Mesenchymal stem cell (in vitro differentiated cells and primary cell): Measurements from ENCODE around the gene HMBS.
A peak's percentile ranks its signal among the peaks of the same experiment; 100 is the strongest.
"Not testable (repeated sequence)": the region's sequence is repeated elsewhere in the genome, so short reads cannot be mapped to it uniquely, and the experiment has no call there.

Experiments
- DNase-seq: peaks from one replicate; pipeline ENCODE4 v3.0.0-alpha.2; 2013
- H2AFZ ChIP-seq: one replicate; pipeline ENCODE4 v1.6.1; 2013; ENCODE audit warnings: low read depth, mild to moderate bottlenecking, control low read depth, inconsistent platforms, low read length, moderate library complexity
- H2AK5ac ChIP-seq: 2 replicates; pipeline ENCODE4 v1.6.1; 2013; ENCODE audit warnings: low read length, moderate library complexity, mild to moderate bottlenecking, inconsistent platforms; ENCODE audit not compliant: severe bottlenecking
- H2BK120ac ChIP-seq: one replicate; pipeline ENCODE4 v1.6.1; 2013; ENCODE audit warnings: low read depth, mild to moderate bottlenecking, inconsistent platforms, low read length, moderate library complexity
- H2BK12ac ChIP-seq, 2 experiments: one replicate each; pipeline ENCODE4 v1.6.1; 2013; ENCODE audit warnings: inconsistent platforms in 2 of 2, low read length in 2 of 2, mild to moderate bottlenecking in 2 of 2, moderate library complexity in 2 of 2, control low read depth in 1 of 2
- H2BK15ac ChIP-seq: one replicate; pipeline ENCODE4 v1.6.1; 2013; ENCODE audit warnings: mild to moderate bottlenecking, low read depth, inconsistent platforms; ENCODE audit not compliant: poor library complexity, severe bottlenecking
- H2BK5ac ChIP-seq: 2 replicates; pipeline ENCODE4 v1.6.1; 2013; ENCODE audit warnings: low read depth, mild to moderate bottlenecking, low read length, control low read depth, inconsistent platforms; ENCODE audit not compliant: poor library complexity, severe bottlenecking
- H3K14ac ChIP-seq, 2 experiments: one replicate each; pipeline ENCODE4 v1.6.1; 2013; ENCODE audit warnings: inconsistent platforms in 2 of 2, low read length in 2 of 2, control low read depth in 1 of 2, mild to moderate bottlenecking in 1 of 2, moderate library complexity in 1 of 2
- H3K18ac ChIP-seq, 2 experiments: one replicate each; pipeline ENCODE4 v1.6.1; 2013; ENCODE audit warnings: inconsistent platforms in 2 of 2, low read length in 2 of 2, control low read depth in 1 of 2, low read depth in 1 of 2, mild to moderate bottlenecking in 1 of 2
- H3K23ac ChIP-seq, 2 experiments: one replicate each; pipeline ENCODE4 v1.6.1; 2013; ENCODE audit warnings: inconsistent platforms in 2 of 2, low read length in 2 of 2, mild to moderate bottlenecking in 2 of 2, moderate library complexity in 2 of 2, control low read depth in 1 of 2
- H3K27ac ChIP-seq: 2 replicates; pipeline ENCODE4 v1.5.1; 2013; ENCODE audit warnings: mild to moderate bottlenecking, moderate library complexity, low read length, control low read depth, inconsistent platforms; ENCODE audit not compliant: poor library complexity, severe bottlenecking
- H3K27me3 ChIP-seq, 2 experiments: 2 replicates each; pipeline versions ENCODE4 v1.6.1 to v1.7.0; 2013; ENCODE audit warnings: low read length in 2 of 2, mild to moderate bottlenecking in 2 of 2, moderate library complexity in 2 of 2, control low read depth in 1 of 2, inconsistent platforms in 1 of 2; ENCODE audit not compliant: control insufficient read depth in 1 of 2, insufficient read depth in 1 of 2
- H3K36me3 ChIP-seq, 2 experiments: 2 replicates each; pipeline versions ENCODE4 v1.6.1 to v1.7.0; 2013; ENCODE audit warnings: low read length in 2 of 2, control low read depth in 1 of 2, inconsistent platforms in 1 of 2, low read depth in 1 of 2, mild to moderate bottlenecking in 1 of 2; ENCODE audit not compliant: insufficient read depth in 2 of 2, control insufficient read depth in 1 of 2
- H3K4ac ChIP-seq, 2 experiments: one replicate each; pipeline ENCODE4 v1.6.1; 2013; ENCODE audit warnings: inconsistent platforms in 2 of 2, low read length in 2 of 2, mild to moderate bottlenecking in 2 of 2, moderate library complexity in 2 of 2, control low read depth in 1 of 2, low read depth in 1 of 2
- H3K4me1 ChIP-seq: 2 replicates; pipeline ENCODE4 v1.6.1; 2013; ENCODE audit warnings: low read depth, low read length, control low read depth; ENCODE audit not compliant: control insufficient read depth, insufficient read depth
- H3K4me2 ChIP-seq: 2 replicates; pipeline ENCODE4 v1.6.1; 2013; ENCODE audit warnings: low read length, mild to moderate bottlenecking, inconsistent platforms; ENCODE audit not compliant: poor library complexity, severe bottlenecking
- H3K4me3 ChIP-seq, 2 experiments: 2 replicates each; pipeline versions ENCODE4 v1.5.1 to v1.7.0; 2013; ENCODE audit warnings: low read length in 2 of 2, mild to moderate bottlenecking in 2 of 2, control low read depth in 1 of 2, low read depth in 1 of 2; ENCODE audit not compliant: insufficient read depth in 1 of 2
- H3K79me1 ChIP-seq: replicated peaks from 2 replicates; pipeline ENCODE4 v1.6.1; 2013; ENCODE audit warnings: mild to moderate bottlenecking, control low read depth, low read length, inconsistent platforms; ENCODE audit not compliant: poor library complexity, severe bottlenecking
- H3K9ac ChIP-seq: 2 replicates; pipeline ENCODE4 v1.7.0; 2013; ENCODE audit warnings: mild to moderate bottlenecking, low read length, moderate library complexity
- H3K9me3 ChIP-seq: 2 replicates; pipeline ENCODE4 v1.7.0; 2013; ENCODE audit warnings: mild to moderate bottlenecking, low read length; ENCODE audit not compliant: control insufficient read depth
- H4K8ac ChIP-seq: one replicate; pipeline ENCODE4 v1.6.1; 2013; ENCODE audit warnings: inconsistent platforms, mild to moderate bottlenecking, low read length, moderate library complexity
- H4K91ac ChIP-seq: one replicate; pipeline ENCODE4 v1.6.1; 2013; ENCODE audit warnings: mild to moderate bottlenecking, low read length, inconsistent platforms
- WGBS: methylation state at CpG from one replicate; pipeline ENCODE4 v1.1.7; 2013; ENCODE audit warnings: mixed read lengths; 5-methylcytosine and 5-hydroxymethylcytosine counted together

Gene HMBS

DNA sequence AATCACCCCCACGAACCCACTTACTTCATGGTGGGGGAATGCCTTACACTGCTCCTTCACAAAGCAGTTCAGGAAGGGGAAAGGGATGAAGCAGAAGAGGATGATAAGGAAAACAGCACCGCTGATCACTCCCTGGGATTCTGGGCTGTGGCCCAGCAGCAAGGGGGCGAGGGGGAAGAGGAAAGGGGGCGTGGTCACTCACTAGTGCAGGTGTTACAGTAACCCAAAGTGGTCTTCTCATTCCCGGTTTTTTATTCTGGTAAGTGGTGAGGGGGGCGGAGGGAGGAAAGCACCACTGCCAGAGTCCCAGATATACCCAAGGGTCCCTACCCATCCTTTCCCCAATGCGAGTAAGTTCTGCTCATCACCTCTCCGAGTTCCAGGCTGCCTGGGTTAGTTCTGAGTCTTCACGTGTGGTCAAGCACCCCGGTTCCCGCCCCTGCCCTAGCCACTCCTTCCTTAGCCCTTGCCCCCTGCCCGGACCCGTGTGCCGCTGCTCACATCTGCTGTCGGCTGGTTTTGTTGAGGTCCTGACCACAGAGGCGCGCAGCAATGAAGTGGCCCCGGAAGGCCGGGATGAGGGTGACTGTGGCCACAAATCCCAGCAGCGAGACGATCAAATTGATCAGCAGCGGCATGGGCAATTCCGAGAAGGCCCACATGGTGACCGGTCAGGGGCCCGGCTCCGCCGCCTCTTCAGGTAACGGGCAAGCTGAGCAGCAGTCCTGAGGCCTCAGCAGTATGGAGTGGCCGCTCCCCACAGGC is 16.5 kb downstream of the HMBS start:
- Histone ChIP-seq H2BK15ac (no peak overlapping the region), H3K14ac (peak overlapping the region in 1 of 2 experiments; percentile 5), H4K91ac (no peak overlapping the region), H3K18ac (peak overlapping the region; percentile 16 to 84), H4K8ac (no peak overlapping the region), H3K4me3 (peak overlapping the region; percentile 65 to 95), H2BK12ac (peak overlapping the region in 1 of 2 experiments; percentile 49), H3K9ac (peak overlapping the region; percentile 95), H3K23ac (peak overlapping the region in 1 of 2 experiments; percentile 10), H3K36me3 (peaks cover 15 to 30% of the 10 kb centered on the region in 2 experiments), H2BK5ac (peak overlapping the region; percentile 67), H3K27me3 (no peaks in the 10 kb centered on the region), H2AK5ac (no peak overlapping the region), H3K4me1 (peaks cover 13% of the 10 kb centered on the region), H3K4me2 (peak overlapping the region; percentile 79), H2AFZ (peak overlapping the region; percentile 46), H2BK120ac (no peak overlapping the region), H3K4ac (peak overlapping the region; percentile 15 to 42), H3K79me1 (peaks cover 21% of the 10 kb centered on the region), H3K9me3 (no peaks in the 10 kb centered on the region), H3K27ac (peak overlapping the region; percentile 84)
- WGBS = 2% methylated on average over 28 of the region's 29 CpGs
- no peak for DNase-seq

DNA sequence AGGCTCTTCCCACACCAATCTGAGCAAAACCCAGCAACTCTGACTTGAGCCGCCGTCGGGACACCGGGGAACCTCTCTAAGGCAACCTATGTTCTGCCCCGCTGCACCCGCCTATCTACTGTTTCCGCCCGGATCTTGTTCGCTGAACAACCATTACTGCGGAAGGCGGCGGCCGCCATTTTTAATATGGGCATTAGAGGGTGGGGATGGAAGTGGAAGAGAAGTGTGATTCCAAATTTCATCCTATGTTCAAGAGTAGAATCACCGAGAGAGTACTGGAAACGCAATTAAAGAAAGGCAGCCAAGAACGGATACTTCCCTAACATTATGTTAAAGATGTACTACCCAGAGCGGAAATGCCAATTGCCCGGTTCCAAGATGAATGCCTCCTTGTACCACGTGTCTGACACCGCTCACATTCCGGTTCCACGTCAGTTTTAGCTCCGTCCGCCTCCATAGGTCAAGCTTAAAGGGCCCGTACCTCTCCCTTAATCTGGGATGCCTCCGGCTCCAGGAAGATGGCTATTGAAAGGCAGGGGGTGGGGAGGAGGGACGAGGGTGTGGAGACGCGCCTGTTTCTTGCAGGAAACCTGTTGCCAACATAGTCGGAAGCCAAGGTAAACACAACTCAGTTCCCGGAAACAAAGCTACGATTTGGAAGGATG is 17.2 kb downstream of the HMBS start, which contains the start of gene DPAGT1:
DPAGT1 (minus strand) TSS at position 95 of the 665 bp plus-strand sequence. CDS start 198 bp downstream, outside the sequence.
- DNase-seq = peak; percentile 98
- Histone ChIP-seq H2BK12ac (peak within 1 kb of the TSS in 1 of 2 experiments; percentile 49), H4K91ac (peak within 1 kb of the TSS; percentile 9), H2BK5ac (peak within 1 kb of the TSS; percentile 67), H2AFZ (peak within 1 kb of the TSS; percentile 46), H3K4me1 (peaks cover 19% of the 10 kb centered on the region), H3K4me2 (peak within 1 kb of the TSS; percentile 79), H3K79me1 (peaks cover 20% of the 10 kb centered on the region), H3K9me3 (no peaks in the 10 kb centered on the region), H3K4me3 (peak within 1 kb of the TSS; percentile 65 to 95), H3K4ac (peak within 1 kb of the TSS; percentile 15 to 42), H2BK15ac (peak within 1 kb of the TSS; percentile 8), H3K18ac (peak within 1 kb of the TSS; percentile 50 to 84), H3K14ac (peak within 1 kb of the TSS in 1 of 2 experiments; percentile 5), H3K27ac (peak within 1 kb of the TSS; percentile 84), H2BK120ac (no peak within 1 kb of the TSS), H3K36me3 (peaks cover 10 to 23% of the 10 kb centered on the region in 2 experiments), H3K27me3 (no peaks in the 10 kb centered on the region), H2AK5ac (peak within 1 kb of the TSS; percentile 23), H4K8ac (peak within 1 kb of the TSS; percentile 36), H3K23ac (peak within 1 kb of the TSS in 1 of 2 experiments; percentile 10), H3K9ac (peak within 1 kb of the TSS; percentile 95)
- WGBS = under 1% methylated on average over 27 of the region's 32 CpGs

DNA sequence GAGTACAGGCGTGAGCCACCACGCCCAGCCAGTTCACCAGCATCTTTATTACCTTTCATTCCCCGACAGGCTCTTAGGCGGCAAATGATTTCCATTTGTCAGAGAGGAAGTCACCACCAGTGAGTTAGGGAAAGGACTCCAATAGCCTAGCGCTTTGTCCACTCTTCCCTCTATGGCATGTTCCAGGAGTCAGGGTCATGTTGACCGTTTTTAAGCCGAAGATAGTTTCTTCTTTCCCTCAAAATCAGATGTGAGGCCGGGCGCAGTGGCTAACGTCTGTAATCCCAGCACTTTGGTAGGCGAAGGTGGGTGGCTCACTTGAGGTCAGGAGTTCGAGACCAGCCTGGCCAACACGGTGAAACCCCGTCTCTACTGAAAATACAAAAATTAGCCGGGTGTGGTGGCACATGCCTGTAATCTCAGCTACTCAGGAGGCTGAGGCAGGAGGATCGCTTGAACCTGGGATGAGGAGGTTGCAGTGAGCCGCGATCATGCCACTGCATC is 18.5 kb downstream of the HMBS start:
- not testable (repeated sequence) for H2BK120ac ChIP-seq, H3K18ac ChIP-seq, DNase-seq, H3K14ac ChIP-seq, H3K23ac ChIP-seq, H3K9me3 ChIP-seq, H2AFZ ChIP-seq, H3K4me2 ChIP-seq, H2BK5ac ChIP-seq, H3K27me3 ChIP-seq
- peak overlapping the region; percentile 15 for H2BK15ac ChIP-seq
- peak overlapping the region; percentile 95 for H3K9ac ChIP-seq
- H3K79me1 ChIP-seq = peaks cover 24% of the 10 kb centered on the region
- H2AK5ac ChIP-seq = peak overlapping the region; percentile 78
- H3K4ac ChIP-seq = peak overlapping the region in 1 of 2 experiments; percentile 51
- H4K91ac ChIP-seq = peak overlapping the region; percentile 48
- 94% methylated on average over 18 of the region's 18 CpGs for WGBS
- H4K8ac ChIP-seq = peak overlapping the region; percentile 63
- H2BK12ac ChIP-seq = peak overlapping the region in 1 of 2 experiments; percentile 78
- H3K4me3 ChIP-seq = peak overlapping the region in 1 of 2 experiments; percentile 95
- peak overlapping the region; percentile 21 for H3K27ac ChIP-seq
- peaks cover 24% of the 10 kb centered on the region for H3K4me1 ChIP-seq
- H3K36me3 ChIP-seq = peaks cover under 1 to 10% of the 10 kb centered on the region in 2 experiments

DNA sequence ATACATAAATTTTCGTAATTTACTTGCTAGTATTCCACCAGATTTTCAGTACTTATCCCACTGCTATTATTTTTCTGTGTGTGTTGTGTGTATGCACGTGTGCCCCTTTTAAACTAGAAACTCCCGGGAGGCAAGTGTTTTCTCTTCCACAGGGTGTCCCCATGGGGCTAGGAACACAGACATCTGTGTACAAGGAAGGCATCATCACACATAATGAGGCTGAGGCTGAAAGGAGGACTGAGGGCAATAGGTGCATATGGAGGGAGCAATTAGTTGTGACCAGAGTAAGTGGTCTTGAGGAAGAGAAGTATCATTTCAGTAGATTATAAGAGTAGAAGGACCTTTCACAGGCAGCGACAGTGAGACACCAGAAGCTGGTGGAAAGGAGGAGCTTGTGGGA is 19.1 kb downstream of the HMBS start:
- H3K4me1 ChIP-seq = peaks cover 29% of the 10 kb centered on the region
- H2AK5ac ChIP-seq = no peak overlapping the region
- peak overlapping the region; percentile 24 for H4K8ac ChIP-seq
- H3K14ac ChIP-seq = no peak overlapping the region
- no peak overlapping the region for H2BK120ac ChIP-seq
- no peak overlapping the region for H2BK15ac ChIP-seq
- no peaks in the 10 kb centered on the region for H3K27me3 ChIP-seq
- H3K4me3 ChIP-seq = no peak overlapping the region
- no peak overlapping the region for H3K4me2 ChIP-seq
- no peak overlapping the region for H3K23ac ChIP-seq
- no peak overlapping the region for H4K91ac ChIP-seq
- no peak overlapping the region for H3K4ac ChIP-seq
- no peak overlapping the region for H3K18ac ChIP-seq
- no peak overlapping the region for H2BK5ac ChIP-seq
- peaks cover 0 to 4% of the 10 kb centered on the region in 2 experiments for H3K36me3 ChIP-seq
- DNase-seq = no peak
- 57% methylated on average over 3 of the region's 4 CpGs for WGBS
- H2AFZ ChIP-seq = no peak overlapping the region
- H3K9ac ChIP-seq = no peak overlapping the region
- H2BK12ac ChIP-seq = no peak overlapping the region
- H3K27ac ChIP-seq = no peak overlapping the region
- peaks cover 30% of the 10 kb centered on the region for H3K79me1 ChIP-seq
- no peaks in the 10 kb centered on the region for H3K9me3 ChIP-seq
